Nephron (organoid): Measurements from ENCODE around the gene AP3S2.
"Not testable (repeated sequence)": the region's sequence is repeated elsewhere in the genome, so short reads cannot be mapped to it uniquely, and the experiment has no call there.

Experiments used
- H3K27ac Mint-ChIP-seq, 3 experiments: 2 replicates each; pipeline ENCODE4 v1.8.0; 2020; ENCODE audit warnings: mixed read lengths in 3 of 3, mild to moderate bottlenecking in 2 of 3, moderate library complexity in 1 of 3
- H3K27me3 Mint-ChIP-seq: 2 replicates; pipeline ENCODE4 v1.8.0; 2021; ENCODE audit warnings: low read depth, mild to moderate bottlenecking, moderate library complexity, mixed read lengths
- H3K36me3 Mint-ChIP-seq: 2 replicates; pipeline ENCODE4 v1.8.0; 2020; ENCODE audit warnings: low read depth, mixed read lengths
- H3K4me1 Mint-ChIP-seq: 2 replicates; pipeline ENCODE4 v1.8.0; 2020; ENCODE audit warnings: mixed read lengths
- H3K4me3 Mint-ChIP-seq, 3 experiments: 2 replicates each; pipeline ENCODE4 v1.8.0; 2020; ENCODE audit warnings: mild to moderate bottlenecking in 3 of 3, mixed read lengths in 3 of 3, moderate library complexity in 2 of 3
- H3K9me3 Mint-ChIP-seq: 2 replicates; pipeline ENCODE4 v1.8.0; 2020; ENCODE audit warnings: mixed read lengths
- CTCF ChIP-seq, 3 experiments: fragments of 200-600 bp; sonication (generic); IDR thresholded peaks; one replicate each; pipeline ENCODE4 v1.5.0; 2021; ENCODE audit warnings: antibody characterized with exemption in 3 of 3; ENCODE audit not compliant: unreplicated experiment in 3 of 3

Gene AP3S2

GRCh38 chr15:89790206-89790605, 103.6 kb downstream of the AP3S2 start:
- Mint-ChIP-seq H3K4me1 (peaks cover 6% of the 10 kb centered on the region), H3K36me3 (peaks cover 20% of the 10 kb centered on the region), H3K27ac (no peak overlapping the region), H3K4me3 (no peak overlapping the region), H3K9me3 (peaks cover 22% of the 10 kb centered on the region), H3K27me3 (peaks cover 4% of the 10 kb centered on the region)
- no peak for TF ChIP-seq CTCF (IDR thresholded peaks at IDR 0.05; ENCODE audit: unreplicated experiment in 3 of 3)

GRCh38 chr15:89788585-89788984, 105.2 kb downstream of the AP3S2 start:
- not testable (repeated sequence) for H3K27ac Mint-ChIP-seq, H3K27me3 Mint-ChIP-seq, H3K4me1 Mint-ChIP-seq, H3K4me3 Mint-ChIP-seq
- Mint-ChIP-seq H3K9me3 (peaks cover 18% of the 10 kb centered on the region), H3K36me3 (peaks cover 17% of the 10 kb centered on the region)

DNA sequence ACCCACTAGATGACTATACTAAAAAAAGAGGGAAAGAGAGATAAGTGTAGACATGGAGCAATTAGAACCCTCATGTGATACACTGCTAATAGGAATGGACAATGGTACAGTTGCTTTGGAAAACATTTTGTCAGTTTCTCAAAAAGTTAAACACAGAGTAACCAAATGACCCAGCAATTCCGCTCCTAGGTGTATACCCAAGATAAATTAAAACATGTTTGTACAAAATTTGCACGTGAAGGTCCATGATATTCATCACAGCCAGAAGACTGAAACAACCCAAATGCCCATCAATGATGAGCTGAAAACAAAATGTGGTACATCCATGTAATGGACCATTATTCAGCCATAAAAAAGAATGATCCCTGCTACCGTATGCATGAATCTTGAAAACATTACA, 105.8 kb downstream of the AP3S2 start:
- Mint-ChIP-seq H3K9me3 (peaks cover 18% of the 10 kb centered on the region), H3K27ac (no peak overlapping the region), H3K4me1 (peaks cover 3% of the 10 kb centered on the region), H3K36me3 (peaks cover 17% of the 10 kb centered on the region), H3K27me3 (peaks cover 9% of the 10 kb centered on the region), H3K4me3 (no peak overlapping the region)
- TF ChIP-seq CTCF (IDR thresholded peaks at IDR 0.05; ENCODE audit: unreplicated experiment in 3 of 3): no peak

- H3K4me1 Mint-ChIP-seq: peaks cover 4% of the 10 kb centered on the region
- no peak for TF ChIP-seq CTCF (IDR thresholded peaks at IDR 0.05; ENCODE audit: unreplicated experiment in 3 of 3)
- H3K4me3 Mint-ChIP-seq: no peak overlapping the region
- peaks cover 17% of the 10 kb centered on the region for H3K36me3 Mint-ChIP-seq
- peaks cover 15% of the 10 kb centered on the region for H3K27me3 Mint-ChIP-seq
- H3K9me3 Mint-ChIP-seq: peaks cover 18% of the 10 kb centered on the region
- H3K27ac Mint-ChIP-seq: peak overlapping the region in 1 of 3 experiments; percentile 7
Observed at GRCh38 chr15:89785774-89786140, 108.0 kb downstream of the AP3S2 start.

DNA sequence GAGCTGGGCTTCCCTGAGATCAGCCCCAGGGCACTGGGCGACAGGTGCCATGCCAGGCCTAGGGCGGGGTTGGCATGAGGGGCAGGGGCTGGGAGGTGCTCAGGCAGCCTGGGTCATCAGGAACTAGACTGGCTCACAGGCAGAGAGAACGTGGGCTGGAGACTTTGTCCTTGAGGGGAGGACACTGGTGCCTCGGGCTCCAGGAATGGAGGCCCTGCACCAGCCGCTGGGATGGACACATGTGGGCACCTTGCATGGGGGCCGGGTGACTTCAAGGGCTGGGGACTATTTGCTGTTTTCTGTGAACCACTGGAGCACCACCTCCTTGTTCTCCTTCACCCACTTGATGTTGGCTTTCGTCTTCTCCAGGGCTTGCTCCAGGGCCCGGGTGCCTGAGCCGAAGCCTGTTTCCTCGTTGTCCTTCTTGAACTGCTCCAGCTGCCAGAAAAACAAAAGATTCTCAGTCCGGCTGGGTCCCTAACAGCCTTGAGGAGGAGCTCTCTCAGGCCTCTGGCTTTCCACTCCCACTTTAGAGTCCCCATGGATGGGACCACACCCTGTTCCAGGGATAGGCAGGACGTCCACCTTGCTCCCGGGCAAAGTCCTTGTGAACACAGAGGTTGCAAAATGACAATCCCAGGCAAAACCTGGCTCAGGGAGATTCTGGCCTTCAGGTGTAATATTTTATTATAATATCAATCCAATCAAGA, 108.6 kb downstream of the AP3S2 start:
- no peak overlapping the region for H3K4me3 Mint-ChIP-seq
- H3K9me3 Mint-ChIP-seq: peaks cover 18% of the 10 kb centered on the region
- H3K4me1 Mint-ChIP-seq: peaks cover 4% of the 10 kb centered on the region
- TF ChIP-seq CTCF (IDR thresholded peaks at IDR 0.05; ENCODE audit: unreplicated experiment in 3 of 3): no peak
- peaks cover 17% of the 10 kb centered on the region for H3K36me3 Mint-ChIP-seq
- H3K27me3 Mint-ChIP-seq: peaks cover 16% of the 10 kb centered on the region
- peak overlapping the region in 1 of 3 experiments; percentile 7 for H3K27ac Mint-ChIP-seq

DNA sequence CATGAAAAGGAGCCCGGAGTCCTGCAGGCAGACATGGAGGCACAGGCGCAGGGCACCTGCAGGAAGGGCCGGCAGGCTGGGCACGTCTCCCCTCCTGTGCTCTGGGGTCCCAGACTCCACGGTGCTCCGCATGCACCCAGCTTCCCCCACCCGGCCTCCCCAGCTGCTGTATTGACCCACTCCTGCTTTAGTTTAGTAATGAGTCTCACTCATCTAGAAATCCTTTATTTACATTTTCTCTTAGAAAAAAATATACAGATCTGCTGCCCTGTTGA, 109.2 kb downstream of the AP3S2 start:
- Mint-ChIP-seq H3K36me3 (peaks cover 17% of the 10 kb centered on the region), H3K27ac (no peak overlapping the region), H3K9me3 (peaks cover 18% of the 10 kb centered on the region), H3K4me3 (no peak overlapping the region), H3K4me1 (peaks cover 4% of the 10 kb centered on the region), H3K27me3 (peaks cover 14% of the 10 kb centered on the region)
- TF ChIP-seq CTCF (IDR thresholded peaks at IDR 0.05; ENCODE audit: unreplicated experiment in 3 of 3): no peak
